Measurements from ENCODE around the gene SH3RF3.

Gene SH3RF3

DNA sequence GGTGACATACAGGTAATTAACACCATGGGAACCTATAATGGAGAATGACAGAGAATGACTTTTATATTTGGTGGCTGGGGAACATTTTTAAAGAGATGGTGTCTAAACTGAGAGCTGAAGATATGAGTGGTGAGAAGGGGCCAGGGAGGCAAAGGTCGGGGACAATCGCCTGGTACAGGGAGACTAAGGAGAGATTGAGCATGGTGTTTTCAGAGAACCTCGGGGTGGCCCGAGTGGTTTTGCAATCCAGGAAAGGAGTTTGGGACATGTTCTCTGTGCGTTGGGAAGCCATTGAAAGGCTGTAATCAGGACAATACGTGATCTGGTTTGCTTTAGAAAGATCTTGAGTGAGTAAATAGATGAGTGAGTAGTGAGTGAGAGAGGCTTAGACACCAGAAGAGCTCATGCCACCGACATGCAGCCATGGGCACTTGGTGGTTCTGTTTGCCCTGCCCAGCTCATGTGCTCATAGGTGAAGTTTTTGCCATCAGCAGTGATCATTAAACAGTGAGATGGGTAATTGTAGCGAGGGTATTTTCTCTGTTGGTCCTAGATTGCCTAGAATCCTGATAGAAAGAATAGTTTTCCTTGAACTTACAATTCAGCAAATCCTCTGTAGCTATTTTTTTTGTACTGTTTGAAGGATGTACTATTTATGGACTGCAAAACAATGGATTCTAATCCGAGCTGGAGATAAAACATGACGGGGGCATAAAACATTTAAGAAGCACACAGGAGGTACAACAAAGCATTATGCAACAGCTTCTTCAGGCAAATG is 114.7 kb downstream of the SH3RF3 start:
- Mint-ChIP-seq H3K27me3 (peaks cover 29% of the 10 kb centered on the region), H3K4me1 (peaks cover 2% of the 10 kb centered on the region)

GRCh38 chr2:109244304-109244582 is 115.2 kb downstream of the SH3RF3 start:
- H3K4me3 Mint-ChIP-seq = no peak overlapping the region
- ATAC-seq (replicated peaks; ENCODE audit: extremely low read depth, poor library complexity, severe bottlenecking) (no peak), DNase-seq (ENCODE audit: low spot score in 2 of 2) (no peak)
- peaks cover 29% of the 10 kb centered on the region for H3K27me3 Mint-ChIP-seq
- H3K9me3 Mint-ChIP-seq = no peaks in the 10 kb centered on the region
- no peak overlapping the region for H3K27ac Mint-ChIP-seq (ENCODE audit: low read depth)
- H3K4me1 Mint-ChIP-seq = no peaks in the 10 kb centered on the region
- H3K36me3 Mint-ChIP-seq (ENCODE audit: insufficient read depth) = no peaks in the 10 kb centered on the region

More for the DNA sequence above, 114.7 kb downstream of the SH3RF3 start:
- DNase-seq (ENCODE audit: low spot score in 2 of 2) (no peak), ATAC-seq (replicated peaks; ENCODE audit: extremely low read depth, poor library complexity, severe bottlenecking) (no peak)
- H3K36me3 Mint-ChIP-seq (ENCODE audit: insufficient read depth) = no peaks in the 10 kb centered on the region
- no peak overlapping the region for H3K27ac Mint-ChIP-seq (ENCODE audit: low read depth)
- H3K4me3 Mint-ChIP-seq = no peak overlapping the region
- H3K9me3 Mint-ChIP-seq = no peaks in the 10 kb centered on the region

DNA sequence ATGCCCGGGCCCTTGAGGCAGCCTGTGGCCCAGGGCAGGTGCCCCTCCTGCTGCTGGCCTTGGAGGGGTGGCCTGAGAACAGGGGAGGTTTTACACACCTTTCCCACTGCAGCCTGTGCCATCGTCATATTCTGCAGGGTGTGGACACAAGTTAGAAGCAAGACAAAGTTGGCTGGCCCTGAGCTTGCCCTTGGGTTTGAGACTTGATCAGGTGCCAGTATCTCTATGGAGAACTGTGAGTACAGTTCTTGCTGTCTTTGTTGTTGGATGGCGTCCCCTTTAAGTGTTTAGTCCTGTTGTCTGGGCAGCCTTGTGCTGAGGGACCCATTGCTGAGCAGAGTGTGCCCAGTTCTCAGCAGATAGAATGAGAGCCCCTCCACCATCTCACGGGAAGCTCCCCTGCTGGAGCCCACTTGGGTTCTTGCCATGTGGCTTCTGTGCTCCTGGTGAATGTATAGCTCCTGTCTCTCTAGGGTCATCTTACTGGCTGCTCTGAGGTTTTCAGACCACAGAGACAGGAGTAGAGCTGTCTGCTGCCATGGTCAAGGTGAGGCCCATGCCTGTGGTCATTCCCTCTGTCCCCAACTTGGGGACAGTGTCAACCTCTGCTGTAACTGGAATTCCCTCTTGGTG is 115.9 kb downstream of the SH3RF3 start:
- no peaks in the 10 kb centered on the region for H3K36me3 Mint-ChIP-seq (ENCODE audit: insufficient read depth)
- DNase-seq (ENCODE audit: low spot score in 2 of 2) = no peak
- no peak for ATAC-seq (replicated peaks; ENCODE audit: extremely low read depth, poor library complexity, severe bottlenecking)
- H3K4me1 Mint-ChIP-seq = no peaks in the 10 kb centered on the region
- no peak overlapping the region for H3K4me3 Mint-ChIP-seq
- peaks cover 29% of the 10 kb centered on the region for H3K27me3 Mint-ChIP-seq
- H3K27ac Mint-ChIP-seq (ENCODE audit: low read depth) = no peak overlapping the region
- no peaks in the 10 kb centered on the region for H3K9me3 Mint-ChIP-seq

- no peak for ATAC-seq (replicated peaks; ENCODE audit: extremely low read depth, poor library complexity, severe bottlenecking)
Observed at GRCh38 chr2:109246176-109246575, 117.2 kb downstream of the SH3RF3 start.

GRCh38 chr2:109246616-109247015 is 117.6 kb downstream of the SH3RF3 start:
- H3K4me1 Mint-ChIP-seq = no peaks in the 10 kb centered on the region
- no peaks in the 10 kb centered on the region for H3K9me3 Mint-ChIP-seq
- H3K27me3 Mint-ChIP-seq = peaks cover 29% of the 10 kb centered on the region
- DNase-seq (ENCODE audit: low spot score in 2 of 2) (no peak), ATAC-seq (replicated peaks; ENCODE audit: extremely low read depth, poor library complexity, severe bottlenecking) (no peak)
- no peak overlapping the region for H3K27ac Mint-ChIP-seq (ENCODE audit: low read depth)
- H3K4me3 Mint-ChIP-seq = no peak overlapping the region
- no peaks in the 10 kb centered on the region for H3K36me3 Mint-ChIP-seq (ENCODE audit: insufficient read depth)

More at GRCh38 chr2:109246176-109246575, 117.2 kb downstream of the SH3RF3 start:
- H3K4me1 Mint-ChIP-seq = no peaks in the 10 kb centered on the region
- DNase-seq (ENCODE audit: low spot score in 2 of 2) = no peak
- no peak overlapping the region for H3K4me3 Mint-ChIP-seq
- H3K27me3 Mint-ChIP-seq = peaks cover 29% of the 10 kb centered on the region
- no peaks in the 10 kb centered on the region for H3K36me3 Mint-ChIP-seq (ENCODE audit: insufficient read depth)
- no peaks in the 10 kb centered on the region for H3K9me3 Mint-ChIP-seq
- H3K27ac Mint-ChIP-seq (ENCODE audit: low read depth) = no peak overlapping the region

- DNase-seq (ENCODE audit: low spot score in 2 of 2) (no peak), ATAC-seq (replicated peaks; ENCODE audit: extremely low read depth, poor library complexity, severe bottlenecking) (no peak)
- Mint-ChIP-seq H3K36me3 (ENCODE audit: insufficient read depth) (no peaks in the 10 kb centered on the region), H3K4me1 (no peaks in the 10 kb centered on the region), H3K4me3 (no peak overlapping the region), H3K27ac (ENCODE audit: low read depth) (no peak overlapping the region), H3K27me3 (peaks cover 28% of the 10 kb centered on the region), H3K9me3 (no peaks in the 10 kb centered on the region)
Observed at GRCh38 chr2:109247340-109247739, 118.3 kb downstream of the SH3RF3 start.

- ATAC-seq (replicated peaks; ENCODE audit: extremely low read depth, poor library complexity, severe bottlenecking) = no peak
- H3K27me3 Mint-ChIP-seq = peaks cover 23% of the 10 kb centered on the region
- H3K36me3 Mint-ChIP-seq (ENCODE audit: insufficient read depth) = no peaks in the 10 kb centered on the region
- no peak overlapping the region for H3K4me3 Mint-ChIP-seq
- no peak overlapping the region for H3K27ac Mint-ChIP-seq (ENCODE audit: low read depth)
- no peak for DNase-seq (ENCODE audit: low spot score in 2 of 2)
- H3K4me1 Mint-ChIP-seq = no peaks in the 10 kb centered on the region
- no peaks in the 10 kb centered on the region for H3K9me3 Mint-ChIP-seq
Observed at GRCh38 chr2:109247812-109248211, 118.8 kb downstream of the SH3RF3 start.

GRCh38 chr2:109248590-109248989 is 119.6 kb downstream of the SH3RF3 start:
- Mint-ChIP-seq H3K36me3 (ENCODE audit: insufficient read depth) (no peaks in the 10 kb centered on the region), H3K9me3 (no peaks in the 10 kb centered on the region), H3K27me3 (peaks cover 17% of the 10 kb centered on the region), H3K4me3 (no peak overlapping the region), H3K27ac (ENCODE audit: low read depth) (no peak overlapping the region), H3K4me1 (no peaks in the 10 kb centered on the region)
- DNase-seq (ENCODE audit: low spot score in 2 of 2) = no peak
- ATAC-seq (replicated peaks; ENCODE audit: extremely low read depth, poor library complexity, severe bottlenecking) = no peak

- DNase-seq (ENCODE audit: low spot score in 2 of 2) (no peak), ATAC-seq (replicated peaks; ENCODE audit: extremely low read depth, poor library complexity, severe bottlenecking) (no peak)
- Mint-ChIP-seq H3K27ac (ENCODE audit: low read depth) (no peak overlapping the region), H3K36me3 (ENCODE audit: insufficient read depth) (no peaks in the 10 kb centered on the region), H3K9me3 (no peaks in the 10 kb centered on the region), H3K4me3 (no peak overlapping the region), H3K4me1 (no peaks in the 10 kb centered on the region), H3K27me3 (peaks cover 27% of the 10 kb centered on the region)
Observed at GRCh38 chr2:109253217-109253616, 124.2 kb downstream of the SH3RF3 start.

- DNase-seq (ENCODE audit: low spot score in 2 of 2) (no peak), ATAC-seq (replicated peaks; ENCODE audit: extremely low read depth, poor library complexity, severe bottlenecking) (no peak)
- Mint-ChIP-seq H3K9me3 (no peaks in the 10 kb centered on the region), H3K36me3 (ENCODE audit: insufficient read depth) (no peaks in the 10 kb centered on the region), H3K27me3 (peaks cover 27% of the 10 kb centered on the region), H3K4me3 (no peak overlapping the region), H3K4me1 (no peaks in the 10 kb centered on the region), H3K27ac (ENCODE audit: low read depth) (no peak overlapping the region)
Observed at GRCh38 chr2:109254174-109254904, 125.3 kb downstream of the SH3RF3 start.

- H3K36me3 Mint-ChIP-seq (ENCODE audit: insufficient read depth) = no peaks in the 10 kb centered on the region
- no peaks in the 10 kb centered on the region for H3K4me1 Mint-ChIP-seq
- DNase-seq (ENCODE audit: low spot score in 2 of 2) = no peak
- H3K27ac Mint-ChIP-seq (ENCODE audit: low read depth) = no peak overlapping the region
- ATAC-seq (replicated peaks; ENCODE audit: extremely low read depth, poor library complexity, severe bottlenecking) = no peak
- H3K9me3 Mint-ChIP-seq = no peaks in the 10 kb centered on the region
- no peak overlapping the region for H3K4me3 Mint-ChIP-seq
- H3K27me3 Mint-ChIP-seq = peaks cover 27% of the 10 kb centered on the region
Observed at GRCh38 chr2:109255654-109256053, 126.6 kb downstream of the SH3RF3 start.

DNA sequence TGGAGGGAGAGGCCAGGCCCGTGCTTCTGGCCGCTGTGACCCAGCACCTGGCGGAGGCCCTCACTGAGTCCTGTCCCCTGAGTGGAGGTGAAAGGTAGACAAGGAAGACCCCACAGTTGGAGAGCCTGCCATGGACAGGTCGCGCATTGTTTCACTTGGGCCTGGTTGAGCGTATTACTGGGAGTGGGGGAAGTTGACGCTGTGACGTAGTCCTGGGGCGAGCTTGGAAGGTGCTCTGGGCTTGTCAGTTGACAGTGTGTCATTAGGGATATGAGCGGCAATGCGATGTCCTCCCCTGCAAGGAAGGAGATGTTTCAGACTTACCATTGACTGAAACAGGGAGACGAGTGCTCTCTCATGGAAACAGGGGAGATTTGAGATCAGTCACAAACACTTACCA is 127.1 kb downstream of the SH3RF3 start:
- ATAC-seq (replicated peaks; ENCODE audit: extremely low read depth, poor library complexity, severe bottlenecking) (no peak), DNase-seq (ENCODE audit: low spot score in 2 of 2) (no peak)
- Mint-ChIP-seq H3K36me3 (ENCODE audit: insufficient read depth) (no peaks in the 10 kb centered on the region), H3K4me3 (no peak overlapping the region), H3K27ac (ENCODE audit: low read depth) (no peak overlapping the region), H3K9me3 (no peaks in the 10 kb centered on the region), H3K27me3 (peaks cover 27% of the 10 kb centered on the region), H3K4me1 (no peaks in the 10 kb centered on the region)

DNA sequence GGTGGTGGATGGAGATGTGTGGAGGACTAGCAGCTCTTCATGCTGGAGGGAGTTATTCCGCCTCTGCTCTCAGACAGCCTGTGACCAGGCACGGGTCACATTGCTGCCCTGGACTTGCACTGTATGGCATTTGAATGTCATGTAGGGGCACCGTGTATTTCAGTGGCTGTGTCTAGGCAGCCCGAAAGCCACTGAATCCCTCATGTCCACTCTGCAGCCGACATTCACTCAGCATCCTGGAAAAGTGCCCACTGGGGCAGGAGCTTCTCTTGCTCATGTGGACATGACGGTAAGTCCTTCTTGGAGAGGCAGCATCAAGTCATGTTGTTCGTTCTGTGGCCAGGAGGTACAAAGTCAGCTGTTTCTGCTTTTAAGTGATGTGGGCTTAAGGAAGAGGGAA is 127.9 kb downstream of the SH3RF3 start:
- peaks cover 27% of the 10 kb centered on the region for H3K27me3 Mint-ChIP-seq
- H3K4me3 Mint-ChIP-seq = no peak overlapping the region
- DNase-seq (ENCODE audit: low spot score in 2 of 2) = no peak

More for the DNA sequence above, 127.9 kb downstream of the SH3RF3 start:
- H3K36me3 Mint-ChIP-seq (ENCODE audit: insufficient read depth) = no peaks in the 10 kb centered on the region
- no peaks in the 10 kb centered on the region for H3K4me1 Mint-ChIP-seq
- no peak for ATAC-seq (replicated peaks; ENCODE audit: extremely low read depth, poor library complexity, severe bottlenecking)
- no peak overlapping the region for H3K27ac Mint-ChIP-seq (ENCODE audit: low read depth)
- no peaks in the 10 kb centered on the region for H3K9me3 Mint-ChIP-seq
